Measurements from ENCODE around the gene TNC. TPM values are rescaled to one million over a fixed set of nuclear protein-coding genes. Genes with fewer than 3 reads are reported as not detected.

Gene TNC
- total and polyA plus RNA-seq, 2 donors (not counting 1 experiment from before 2014, with no cell fraction given) = not detected

- Histone ChIP-seq H3K79me2 (ENCODE audit: control insufficient read depth, insufficient read depth, low read length) (no peaks in the 10 kb centered on the region), H3K27me3 (replicated peaks in 1 of 4; ENCODE audit: control extremely low read depth in 1 of 4, control insufficient read depth in 3 of 4, insufficient read depth in 4 of 4, low read length in 3 of 4) (no peaks in the 10 kb centered on the region), H3K36me3 (replicated peaks in 1 of 2; ENCODE audit: control extremely low read depth in 1 of 2, control insufficient read depth in 1 of 2, extremely low read depth in 1 of 2, insufficient read depth in 2 of 2, low read length in 1 of 2) (no peaks in the 10 kb centered on the region), H3K4me1 (ENCODE audit: control insufficient read depth in 2 of 2, insufficient read depth in 2 of 2, low read length in 2 of 2) (no peaks in the 10 kb centered on the region), H2AFZ (ENCODE audit: insufficient read depth, low read depth, low read length, poor library complexity, severe bottlenecking) (no peak overlapping the region), H3K4me2 (replicated peaks; ENCODE audit: low read depth, low read length, poor library complexity, severe bottlenecking) (no peak overlapping the region), H4K20me1 (ENCODE audit: control insufficient read depth, insufficient read depth, low read length, poor library complexity, severe bottlenecking) (no peaks in the 10 kb centered on the region), H3K4me3 (ENCODE audit: control extremely low read depth in 1 of 5, extremely low read depth in 1 of 5, insufficient read depth in 1 of 5, low read depth in 2 of 5, low read length in 4 of 5) (no peak overlapping the region), H3K27ac (ENCODE audit: low read length in 2 of 2) (no peak overlapping the region), H3K9me3 (ENCODE audit: control extremely low read depth in 1 of 3, control insufficient read depth in 2 of 3, insufficient read depth in 1 of 3, low read length in 2 of 3) (no peaks in the 10 kb centered on the region), H3K9ac (ENCODE audit: low read length) (no peak overlapping the region)
- ChIA-PET CTCF (interaction anchor here (1.0 to 14.4 kb wide), 5 partner anchors 226 to 605 kb away, joined by 3 to 239 read pairs (median 37); partner anchors contain the start of gene TEX48), POLR2A (no interaction called here)
- ATAC-seq (ENCODE audit: low read depth) = no peak
- Mint-ChIP-seq H3K27me3 (peaks cover 19% of the 10 kb centered on the region), H3K27ac (no peak overlapping the region), H3K4me1 (peaks cover 3% of the 10 kb centered on the region), H3K4me3 (no peak overlapping the region), H3K9me3 (ENCODE audit: insufficient read depth) (no peaks in the 10 kb centered on the region)
- WGBS (ENCODE audit: insufficient coverage) = 100% methylated on average over 1 of the region's 3 CpGs
- DNase-seq = no peak
- intact Hi-C loops (cut with micrococcal nuclease) = loop anchor here (5.0 to 10.0 kb wide), 3 partner anchors 89 to 576 kb away; no protein-coding TSS in a partner anchor
- TF ChIP-seq CTCF (IDR thresholded peaks at IDR 0.05) (no peak), EZH2 (IDR thresholded peaks at IDR 0.05; ENCODE audit: borderline replicate concordance, insufficient read depth, low read depth, low read length, poor library complexity, severe bottlenecking) (no peak)
These were observed 107.1 kb downstream of the TNC start for GRCh38 chr9:115010874-115011273.

GRCh38 chr9:115008536-115009270 is 109.3 kb downstream of the TNC start:
- no peak overlapping the region for H3K27ac Mint-ChIP-seq
- Histone ChIP-seq H3K4me3 (ENCODE audit: control extremely low read depth in 1 of 5, extremely low read depth in 1 of 5, insufficient read depth in 1 of 5, low read depth in 2 of 5, low read length in 4 of 5) (no peak overlapping the region), H4K20me1 (ENCODE audit: control insufficient read depth, insufficient read depth, low read length, poor library complexity, severe bottlenecking) (no peaks in the 10 kb centered on the region), H3K36me3 (replicated peaks in 1 of 2; ENCODE audit: control extremely low read depth in 1 of 2, control insufficient read depth in 1 of 2, extremely low read depth in 1 of 2, insufficient read depth in 2 of 2, low read length in 1 of 2) (no peaks in the 10 kb centered on the region), H3K27me3 (replicated peaks in 1 of 4; ENCODE audit: control extremely low read depth in 1 of 4, control insufficient read depth in 3 of 4, insufficient read depth in 4 of 4, low read length in 3 of 4) (no peaks in the 10 kb centered on the region), H3K79me2 (ENCODE audit: control insufficient read depth, insufficient read depth, low read length) (no peaks in the 10 kb centered on the region), H3K9ac (ENCODE audit: low read length) (no peak overlapping the region), H3K27ac (ENCODE audit: low read length in 2 of 2) (no peak overlapping the region), H3K4me2 (replicated peaks; ENCODE audit: low read depth, low read length, poor library complexity, severe bottlenecking) (no peak overlapping the region), H3K4me1 (ENCODE audit: control insufficient read depth in 2 of 2, insufficient read depth in 2 of 2, low read length in 2 of 2) (no peaks in the 10 kb centered on the region), H2AFZ (ENCODE audit: insufficient read depth, low read depth, low read length, poor library complexity, severe bottlenecking) (no peak overlapping the region), H3K9me3 (ENCODE audit: control extremely low read depth in 1 of 3, control insufficient read depth in 2 of 3, insufficient read depth in 1 of 3, low read length in 2 of 3) (no peaks in the 10 kb centered on the region)
- intact Hi-C loops (cut with micrococcal nuclease) = no loop called here
- no peaks in the 10 kb centered on the region for H3K9me3 Mint-ChIP-seq (ENCODE audit: insufficient read depth)
- no peaks in the 10 kb centered on the region for H3K4me1 Mint-ChIP-seq
- WGBS (ENCODE audit: insufficient coverage) = 91% methylated on average over 2 of the region's 7 CpGs
- peaks cover 11% of the 10 kb centered on the region for H3K27me3 Mint-ChIP-seq
- ATAC-seq (ENCODE audit: low read depth) = no peak
- ChIA-PET CTCF (interaction anchor here (0.7 to 14.4 kb wide), 2 partner anchors 270 to 497 kb away, joined by 3 to 239 read pairs; no protein-coding TSS in a partner anchor), POLR2A (no interaction called here)
- H3K4me3 Mint-ChIP-seq = no peak overlapping the region
- TF ChIP-seq EZH2 (IDR thresholded peaks at IDR 0.05; ENCODE audit: borderline replicate concordance, insufficient read depth, low read depth, low read length, poor library complexity, severe bottlenecking) (no peak), CTCF (IDR thresholded peaks at IDR 0.05) (no peak)
- DNase-seq = no peak

Data from B cell (primary cell).